Omental fat pad (tissue), 4 donors: ENCODE results near the gene RAB4A. TPM values are rescaled to one million over a fixed set of nuclear protein-coding genes. Genes with fewer than 3 reads are reported as not detected.

Experiments
- ATAC-seq: fragments of 150-250 bp; one replicate; pipeline ENCODE4 v1.9.1; 2016; ENCODE audit warnings: mild to moderate bottlenecking, moderate library complexity; ENCODE audit not compliant: low FRiP score
- DNase-seq: peaks from one replicate; pipeline ENCODE4 v3.0.0-alpha.2; 2019; ENCODE audit warnings: low spot score
- CTCF ChIP-seq, 3 donors: fragments of 450-650 bp; IDR thresholded peaks; one replicate each; pipeline ENCODE4 v1.5.1; 2016 to 2017; ENCODE audit warnings: antibody characterized with exemption in 3 of 3, mild to moderate bottlenecking in 3 of 3, moderate library complexity in 2 of 3
- total RNA-seq, 4 donors: library from RNA; depleted of rRNA; stranded (reverse); fragments of >200 nt; gene quantifications; one replicate each; pipeline ENCODE4 v1.1.0, GENCODE V29; 2016

The RAB4A gene
- total RNA-seq, 4 donors from 2014 or later = 20.5 to 30.9 (median 30.0) TPM

GRCh38 chr1:229243638-229244037, 27.3 kb upstream of the RAB4A start:
- ATAC-seq = no peak
- no peak for DNase-seq
- TF ChIP-seq CTCF (IDR thresholded peaks at IDR 0.05) = no peak

- ATAC-seq (no peak), DNase-seq (no peak)
- TF ChIP-seq CTCF (IDR thresholded peaks at IDR 0.05) = no peak
Observed at GRCh38 chr1:229244091-229244490, 26.8 kb upstream of the RAB4A start.

GRCh38 chr1:229247871-229248270, 23.0 kb upstream of the RAB4A start:
- no peak for TF ChIP-seq CTCF (IDR thresholded peaks at IDR 0.05)
- DNase-seq (no peak), ATAC-seq (no peak)

GRCh38 chr1:229248821-229249817, 21.8 kb upstream of the RAB4A start:
- ATAC-seq = no peak
- no peak for TF ChIP-seq CTCF (IDR thresholded peaks at IDR 0.05)
- no peak for DNase-seq

- no peak for DNase-seq
- TF ChIP-seq CTCF (IDR thresholded peaks at IDR 0.05) = no peak
- no peak for ATAC-seq
Observed at GRCh38 chr1:229249854-229250644, 20.9 kb upstream of the RAB4A start.

- no peak for ATAC-seq
- TF ChIP-seq CTCF (IDR thresholded peaks at IDR 0.05) = no peak
- no peak for DNase-seq
Observed at GRCh38 chr1:229251185-229251584, 19.7 kb upstream of the RAB4A start.
